ELR (cell line): ENCODE data around the gene UBE2E3.
"Not testable (repeated sequence)": the region's sequence is repeated elsewhere in the genome, so short reads cannot be mapped to it uniquely, and the experiment has no call there.

Experiments
- DNase-seq: peaks from one replicate; pipeline ENCODE4 v3.0.0-alpha.2; 2015; ENCODE audit warnings: low read depth

Gene UBE2E3

GRCh38 chr2:180980106-180980942 is at the start of gene UBE2E3:
UBE2E3 (plus strand) TSS chr2:180980605; CDS start chr2:180982043, 1,438 bp downstream.
- peak; percentile 84 for DNase-seq

- DNase-seq = no peak
These were observed 48.6 kb upstream of the UBE2E3 start for GRCh38 chr2:180931841-180932240.

GRCh38 chr2:180933332-180933731 is 47.1 kb upstream of the UBE2E3 start:
- DNase-seq = no peak

- no peak for DNase-seq
These were observed 45.5 kb upstream of the UBE2E3 start for GRCh38 chr2:180934911-180935310.

- DNase-seq = not testable (repeated sequence)
These were observed 42.9 kb upstream of the UBE2E3 start for GRCh38 chr2:180937480-180937879.

GRCh38 chr2:180938451-180938850 is 42.0 kb upstream of the UBE2E3 start:
- DNase-seq = peak; percentile 24

GRCh38 chr2:180943275-180943674 is 37.1 kb upstream of the UBE2E3 start:
- DNase-seq = no peak

- DNase-seq = no peak
These were observed 36.0 kb upstream of the UBE2E3 start for GRCh38 chr2:180944372-180944771.

- no peak for DNase-seq
These were observed 33.2 kb upstream of the UBE2E3 start for GRCh38 chr2:180947208-180947689.

GRCh38 chr2:180949896-180950295 is 30.5 kb upstream of the UBE2E3 start:
- no peak for DNase-seq

- no peak for DNase-seq
These were observed 28.3 kb upstream of the UBE2E3 start for GRCh38 chr2:180952082-180952481.

GRCh38 chr2:180952731-180953336 is 27.6 kb upstream of the UBE2E3 start:
- DNase-seq = no peak

- no peak for DNase-seq
These were observed 26.9 kb upstream of the UBE2E3 start for GRCh38 chr2:180953550-180953949.

GRCh38 chr2:180955101-180955500 is 25.3 kb upstream of the UBE2E3 start:
- no peak for DNase-seq

GRCh38 chr2:180959787-180960186 is 20.6 kb upstream of the UBE2E3 start:
- no peak for DNase-seq

- no peak for DNase-seq
These were observed 19.4 kb upstream of the UBE2E3 start for GRCh38 chr2:180960982-180961381.

- DNase-seq = no peak
These were observed 17.6 kb upstream of the UBE2E3 start for GRCh38 chr2:180962727-180963314.

- DNase-seq = no peak
These were observed 14.0 kb upstream of the UBE2E3 start for GRCh38 chr2:180966378-180966777.

- DNase-seq = no peak
These were observed 11.3 kb upstream of the UBE2E3 start for GRCh38 chr2:180969124-180969523.

- no peak for DNase-seq
These were observed 10.4 kb upstream of the UBE2E3 start for GRCh38 chr2:180970016-180970415.

GRCh38 chr2:180971811-180972210 is 8.6 kb upstream of the UBE2E3 start:
- no peak for DNase-seq

- DNase-seq = no peak
These were observed 4.8 kb upstream of the UBE2E3 start for GRCh38 chr2:180975585-180975984.
